ENCODE measurements around the gene HNF1B.

Gene HNF1B

DNA sequence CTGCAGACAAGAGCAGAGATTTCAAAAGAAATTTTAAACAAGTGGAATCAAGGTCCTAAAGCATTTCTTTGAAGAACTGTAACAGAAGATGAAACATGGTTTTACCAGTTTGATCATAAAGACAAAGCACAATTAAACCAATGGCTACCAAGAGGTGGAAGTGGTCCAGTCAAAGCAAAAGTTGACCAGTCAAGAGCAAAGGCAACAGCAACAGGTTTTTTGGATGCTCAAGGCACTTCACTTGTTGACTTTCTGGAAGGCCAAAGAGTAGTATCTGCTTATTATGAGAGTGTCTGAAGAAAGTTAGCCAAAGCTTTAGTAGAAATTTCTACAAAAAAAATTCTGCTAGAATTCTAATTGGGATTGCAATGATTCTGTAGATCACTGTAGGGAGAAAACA lies 106.9 kb downstream of the HNF1B start:
- peaks cover 29% of the 10 kb centered on the region for H3K4me1 Mint-ChIP-seq (ENCODE audit: low read depth)
- no peaks in the 10 kb centered on the region for H3K27me3 Mint-ChIP-seq
- no peak overlapping the region for H3K4me3 Mint-ChIP-seq
- no peaks in the 10 kb centered on the region for H3K9me3 Mint-ChIP-seq
- peaks cover 90% of the 10 kb centered on the region for H3K36me3 Mint-ChIP-seq (ENCODE audit: low read depth)
- no peak overlapping the region for H3K27ac Mint-ChIP-seq
- no peak for DNase-seq
